GM23248 (cell line): ENCODE results near the gene PLA2G4E. TPM values are rescaled to one million over a fixed set of nuclear protein-coding genes. Genes with fewer than 3 reads are reported as not detected.
A peak's percentile ranks its signal among the peaks of the same experiment; 100 is the strongest.

Experiments
- DNase-seq: peaks from one replicate; pipeline ENCODE4 v3.0.0-alpha.2; 2015
- H2AFZ ChIP-seq: fragments of 200-600 bp; sonication (generic); 2 replicates; pipeline ENCODE4 v1.6.1; 2016; ENCODE audit warnings: antibody characterized with exemption
- H3F3A ChIP-seq: fragments of 200-600 bp; sonication (generic); 2 replicates; pipeline ENCODE4 v1.6.1; 2016; ENCODE audit warnings: mild to moderate bottlenecking, antibody characterized with exemption, mixed run types; ENCODE audit not compliant: insufficient read depth
- H3K27ac ChIP-seq: fragments of 200-600 bp; sonication (generic); 2 replicates; pipeline ENCODE4 v1.5.1; 2016; ENCODE audit warnings: mild to moderate bottlenecking
- H3K27me3 ChIP-seq: fragments of 200-600 bp; sonication (generic); replicated peaks from 2 replicates; pipeline ENCODE4 v1.6.1; 2016; ENCODE audit warnings: mild to moderate bottlenecking; ENCODE audit not compliant: insufficient read depth
- H3K36me3 ChIP-seq: fragments of 200-600 bp; sonication (generic); 2 replicates; pipeline ENCODE4 v1.6.1; 2016; ENCODE audit warnings: low read depth, mild to moderate bottlenecking
- H3K4me1 ChIP-seq: fragments of 200-600 bp; sonication (generic); 2 replicates; pipeline ENCODE4 v1.6.1; 2016; ENCODE audit warnings: mild to moderate bottlenecking; ENCODE audit not compliant: insufficient read depth
- H3K4me2 ChIP-seq: fragments of 200-600 bp; sonication (generic); one replicate; pipeline ENCODE4 v1.6.1; 2016; ENCODE audit warnings: mild to moderate bottlenecking; ENCODE audit not compliant: unreplicated experiment
- H3K4me3 ChIP-seq: fragments of 200-600 bp; sonication (generic); 2 replicates; pipeline ENCODE4 v1.5.1; 2016; ENCODE audit warnings: mild to moderate bottlenecking
- H3K79me2 ChIP-seq: fragments of 200-600 bp; sonication (generic); 2 replicates; pipeline ENCODE4 v1.6.1; 2016; ENCODE audit warnings: mild to moderate bottlenecking; ENCODE audit not compliant: insufficient read depth
- H3K9ac ChIP-seq: fragments of 200-600 bp; sonication (generic); 2 replicates; pipeline ENCODE4 v1.6.1; 2016; ENCODE audit warnings: mild to moderate bottlenecking
- H3K9me2 ChIP-seq: fragments of 200-600 bp; sonication (generic); 2 replicates; pipeline ENCODE4 v1.6.1; 2016; ENCODE audit warnings: mixed run types, mild to moderate bottlenecking, moderate library complexity; ENCODE audit not compliant: insufficient read depth
- H3K9me3 ChIP-seq: fragments of 200-600 bp; sonication (generic); one replicate; pipeline ENCODE4 v1.6.1; 2017; ENCODE audit warnings: low read depth
- H4K20me1 ChIP-seq: fragments of 200-600 bp; sonication (generic); 2 replicates; pipeline ENCODE4 v1.6.0; 2016; ENCODE audit not compliant: insufficient read depth
- EZH2 ChIP-seq: fragments of 200-600 bp; sonication (generic); IDR thresholded peaks from 2 replicates; pipeline ENCODE4 v1.6.1; 2018; ENCODE audit warnings: antibody characterized with exemption, mild to moderate bottlenecking; ENCODE audit not compliant: insufficient read depth, poor library complexity, severe bottlenecking
- EZH2phosphoT487 ChIP-seq: fragments of 200-600 bp; sonication (generic); IDR thresholded peaks from 2 replicates; pipeline ENCODE4 v1.6.1; 2018; ENCODE audit warnings: antibody characterized with exemption, moderate library complexity, mild to moderate bottlenecking, low read depth; ENCODE audit not compliant: insufficient read depth
- WGBS, 2 experiments: methylation state at CpG; one replicate each; pipeline ENCODE4 v1.1.6; 2015 to 2017; ENCODE audit warnings: low lambda C conversion rate in 2 of 2, low coverage in 1 of 2; ENCODE audit errors: missing lambda C conversion rate in 2 of 2; 5-methylcytosine and 5-hydroxymethylcytosine counted together
- in situ Hi-C: fragments of 300-500 bp; cut with MboI; formaldehyde crosslinking; loops from 2 replicates; pipeline ENCODE4 v1.15.0; 2020
- polyA plus RNA-seq: library from polyadenylated mRNA; unstranded; fragments of >200 nt; fragmentation: Nextera tagmentation; extraction: Ambion mirVana; gene quantifications from 2 replicates; pipeline ENCODE4 v1.2.1, GENCODE V29; 2016
- total RNA-seq: library from RNA; depleted of rRNA; stranded (reverse); fragments of >200 nt; shearing (Covaris generic); gene quantifications from 2 replicates; pipeline ENCODE4 v1.2.3, GENCODE V29; 2014

Gene PLA2G4E
- total and polyA plus RNA-seq, 2 experiments from 2014 or later = not detected

DNA sequence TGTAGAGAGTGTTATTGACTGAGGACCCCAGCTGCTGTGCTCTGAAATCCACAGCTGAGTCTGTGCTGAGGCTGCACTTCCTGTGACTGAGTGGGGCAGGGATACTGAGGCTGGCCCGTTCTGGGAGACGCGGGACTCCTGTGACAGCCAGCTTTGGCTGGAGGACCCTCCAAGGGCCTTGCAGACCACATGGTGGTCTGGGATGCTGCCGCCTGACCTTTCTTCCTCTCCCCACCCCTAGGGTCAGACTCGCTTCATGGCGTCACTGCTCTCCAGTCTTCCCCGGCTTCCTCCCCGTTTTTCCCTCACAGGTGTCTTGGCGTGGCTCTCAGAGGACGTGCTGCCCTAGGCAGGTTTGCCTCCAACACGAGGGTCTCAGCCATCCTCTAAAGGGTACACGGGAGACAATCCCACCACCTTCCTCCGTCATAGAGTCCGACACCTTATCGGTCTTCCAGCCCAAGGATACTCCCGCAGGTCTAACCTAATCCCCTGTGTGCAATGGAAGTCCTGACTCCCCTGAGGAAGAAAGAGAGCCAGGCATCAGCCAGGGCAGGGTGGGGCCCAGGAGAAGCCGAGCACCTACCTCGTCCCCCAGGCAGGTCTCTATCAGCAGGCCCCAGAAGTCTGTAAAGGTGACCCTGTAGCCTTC, 28.6 kb downstream of the PLA2G4E start:
- no peak overlapping the region for H2AFZ ChIP-seq
- peaks cover 5% of the 10 kb centered on the region for H3K27me3 ChIP-seq
- no peaks in the 10 kb centered on the region for H3K9me2 ChIP-seq
- no peak overlapping the region for H3K4me3 ChIP-seq
- 73 to 80% methylated on average over 17 to 18 of the region's 18 CpGs for WGBS, 2 experiments
- no peaks in the 10 kb centered on the region for H3K36me3 ChIP-seq
- H4K20me1 ChIP-seq = no peaks in the 10 kb centered on the region
- H3K9me3 ChIP-seq = no peaks in the 10 kb centered on the region
- H3K4me2 ChIP-seq = no peak overlapping the region
- in situ Hi-C loops = no loop called here
- H3K79me2 ChIP-seq = no peaks in the 10 kb centered on the region
- no peak overlapping the region for H3K9ac ChIP-seq
- H3K27ac ChIP-seq = no peak overlapping the region
- H3K4me1 ChIP-seq = no peaks in the 10 kb centered on the region
- no peak for DNase-seq
- no peaks in the 10 kb centered on the region for H3F3A ChIP-seq
- TF ChIP-seq EZH2 = no peak
- TF ChIP-seq EZH2phosphoT487 = no peak

DNA sequence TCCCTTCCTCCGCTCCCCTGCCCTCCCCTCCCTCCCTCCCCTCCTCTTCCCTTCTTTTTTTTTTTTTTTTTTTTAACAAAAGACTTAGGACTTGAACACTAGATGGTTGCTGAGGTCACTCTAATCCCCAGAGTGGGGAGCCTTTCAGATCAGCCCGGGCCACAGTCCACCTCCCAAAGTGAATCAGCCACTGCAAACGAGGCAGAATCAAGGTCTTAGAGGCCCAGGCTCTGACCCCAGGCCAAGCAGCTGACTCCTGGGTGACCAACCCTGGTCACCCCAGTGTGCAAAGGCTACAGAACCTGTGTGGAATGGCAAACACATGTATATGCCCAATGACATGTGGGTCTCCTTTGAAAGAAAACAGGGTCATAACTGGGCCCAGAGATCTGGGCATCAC, 30.2 kb downstream of the PLA2G4E start:
- Histone ChIP-seq H3K36me3 (no peaks in the 10 kb centered on the region), H4K20me1 (no peaks in the 10 kb centered on the region), H3K4me2 (no peak overlapping the region), H3K79me2 (no peaks in the 10 kb centered on the region), H3K4me1 (no peaks in the 10 kb centered on the region), H3F3A (no peaks in the 10 kb centered on the region), H3K27me3 (peaks cover 5% of the 10 kb centered on the region), H3K9ac (no peak overlapping the region), H3K27ac (no peak overlapping the region), H3K4me3 (no peak overlapping the region), H3K9me2 (no peaks in the 10 kb centered on the region), H2AFZ (no peak overlapping the region), H3K9me3 (no peaks in the 10 kb centered on the region)
- WGBS, 2 experiments = 50 to 65% methylated on average over 2 to 3 of the region's 3 CpGs
- in situ Hi-C loops = no loop called here
- TF ChIP-seq EZH2 (no peak), EZH2phosphoT487 (no peak)
- no peak for DNase-seq

DNA sequence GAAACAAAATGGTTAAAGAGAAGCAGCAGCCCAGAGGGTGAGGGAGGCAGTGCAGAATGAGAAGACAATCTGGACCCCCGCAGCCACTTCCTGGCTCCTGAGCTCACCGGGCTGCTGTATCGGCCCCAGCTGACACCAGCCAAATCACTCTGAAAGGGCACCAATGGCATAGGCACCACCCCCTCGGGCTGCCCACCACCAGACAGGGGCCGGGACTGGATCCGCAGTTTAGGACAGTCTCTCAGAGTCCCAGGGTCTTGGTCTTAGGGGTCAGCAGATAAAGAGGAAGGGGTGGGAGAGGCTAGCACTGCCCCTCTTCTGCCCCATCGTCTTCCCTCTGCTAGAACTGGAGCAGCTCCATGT, 30.6 kb downstream of the PLA2G4E start:
- Histone ChIP-seq H3K9me3 (no peaks in the 10 kb centered on the region), H3K4me3 (no peak overlapping the region), H3K4me1 (no peaks in the 10 kb centered on the region), H4K20me1 (no peaks in the 10 kb centered on the region), H3K27me3 (peaks cover 5% of the 10 kb centered on the region), H3K79me2 (no peaks in the 10 kb centered on the region), H3K4me2 (no peak overlapping the region), H3K9me2 (no peaks in the 10 kb centered on the region), H3K27ac (no peak overlapping the region), H3K9ac (no peak overlapping the region), H3K36me3 (no peaks in the 10 kb centered on the region), H3F3A (no peaks in the 10 kb centered on the region), H2AFZ (no peak overlapping the region)
- no peak for DNase-seq
- WGBS, 2 experiments = 30 to 45% methylated on average over 6 to 7 of the region's 7 CpGs
- no peak for TF ChIP-seq EZH2phosphoT487
- in situ Hi-C loops = no loop called here

DNA sequence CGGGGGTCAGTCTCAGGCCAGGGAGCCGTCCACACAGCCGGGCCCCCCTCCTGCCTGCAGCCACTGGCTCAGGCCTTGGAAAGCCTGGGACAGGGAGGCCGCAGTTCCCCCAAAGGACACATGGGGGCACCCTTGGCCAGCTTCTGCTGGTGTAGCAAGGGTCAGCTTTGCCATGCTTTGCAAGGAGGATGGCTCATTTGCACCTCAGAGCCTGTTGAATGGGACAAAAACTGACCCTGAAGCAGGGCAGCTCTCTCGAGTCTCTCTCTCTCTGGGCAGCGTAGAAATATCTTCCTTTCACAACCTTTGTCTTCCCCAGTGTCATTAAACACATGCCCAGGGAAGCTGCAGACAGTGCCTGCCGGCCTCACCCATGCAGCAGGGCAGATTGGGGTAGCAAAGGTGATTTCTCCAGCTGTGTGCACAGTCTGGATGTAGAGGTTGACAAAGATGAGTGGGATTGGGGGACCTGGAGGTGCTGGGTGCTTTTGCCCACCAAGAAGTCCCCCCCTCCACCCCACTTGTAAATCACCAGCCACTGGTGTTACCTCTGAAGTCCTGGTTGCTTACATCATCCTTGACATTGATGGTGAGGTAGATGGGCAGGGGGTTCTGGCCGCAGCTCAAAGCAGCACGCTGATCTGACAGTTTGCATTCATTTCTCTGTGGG, 31.1 kb downstream of the PLA2G4E start:
- Histone ChIP-seq H2AFZ (no peak overlapping the region), H3K4me3 (no peak overlapping the region), H4K20me1 (no peaks in the 10 kb centered on the region), H3K9ac (no peak overlapping the region), H3K27me3 (peaks cover 5% of the 10 kb centered on the region), H3K4me2 (no peak overlapping the region), H3K9me2 (no peaks in the 10 kb centered on the region), H3K4me1 (no peaks in the 10 kb centered on the region), H3K79me2 (no peaks in the 10 kb centered on the region), H3K27ac (no peak overlapping the region), H3K36me3 (no peaks in the 10 kb centered on the region), H3F3A (no peaks in the 10 kb centered on the region), H3K9me3 (no peaks in the 10 kb centered on the region)
- in situ Hi-C loops = no loop called here
- WGBS, 2 experiments = 13 to 15% methylated on average over 8 to 9 of the region's 9 CpGs
- no peak for TF ChIP-seq EZH2
- no peak for TF ChIP-seq EZH2phosphoT487
- DNase-seq = peak; percentile 79
